Effector memory CD4-positive, alpha-beta T cell (primary cell): Measurements from ENCODE around the gene ANGEL1.
A peak's percentile ranks its signal among the peaks of the same experiment; 100 is the strongest.

Experiments
- DNase-seq, 3 donors: peaks; one replicate each; pipeline ENCODE4 v3.0.0-alpha.2; 2020
- H3K27ac ChIP-seq: 2 replicates; pipeline ENCODE4 v1.7.0; 2013; ENCODE audit warnings: mild to moderate bottlenecking, low read length, moderate library complexity; ENCODE audit not compliant: insufficient read depth, poor library complexity, severe bottlenecking
- H3K27me3 ChIP-seq: replicated peaks from 2 replicates; pipeline ENCODE4 v1.7.0; 2013; ENCODE audit warnings: mild to moderate bottlenecking, low read length; ENCODE audit not compliant: insufficient read depth, control insufficient read depth, poor library complexity, severe bottlenecking
- H3K36me3 ChIP-seq: 2 replicates; pipeline ENCODE4 v1.7.0; 2013; ENCODE audit warnings: mild to moderate bottlenecking, low read length, moderate library complexity; ENCODE audit not compliant: control insufficient read depth, insufficient read depth
- H3K4me1 ChIP-seq: 2 replicates; pipeline ENCODE4 v1.7.0; 2013; ENCODE audit warnings: low read length, mild to moderate bottlenecking; ENCODE audit not compliant: control insufficient read depth, insufficient read depth, poor library complexity, severe bottlenecking
- H3K4me3 ChIP-seq: 2 replicates; pipeline ENCODE4 v1.7.0; 2013; ENCODE audit warnings: low read length, low read depth, mild to moderate bottlenecking; ENCODE audit not compliant: insufficient read depth, poor library complexity, severe bottlenecking
- H3K9me3 ChIP-seq: 2 replicates; pipeline ENCODE4 v1.7.0; 2013; ENCODE audit warnings: mild to moderate bottlenecking, low read length, moderate library complexity; ENCODE audit not compliant: control insufficient read depth

ANGEL1 gene

DNA sequence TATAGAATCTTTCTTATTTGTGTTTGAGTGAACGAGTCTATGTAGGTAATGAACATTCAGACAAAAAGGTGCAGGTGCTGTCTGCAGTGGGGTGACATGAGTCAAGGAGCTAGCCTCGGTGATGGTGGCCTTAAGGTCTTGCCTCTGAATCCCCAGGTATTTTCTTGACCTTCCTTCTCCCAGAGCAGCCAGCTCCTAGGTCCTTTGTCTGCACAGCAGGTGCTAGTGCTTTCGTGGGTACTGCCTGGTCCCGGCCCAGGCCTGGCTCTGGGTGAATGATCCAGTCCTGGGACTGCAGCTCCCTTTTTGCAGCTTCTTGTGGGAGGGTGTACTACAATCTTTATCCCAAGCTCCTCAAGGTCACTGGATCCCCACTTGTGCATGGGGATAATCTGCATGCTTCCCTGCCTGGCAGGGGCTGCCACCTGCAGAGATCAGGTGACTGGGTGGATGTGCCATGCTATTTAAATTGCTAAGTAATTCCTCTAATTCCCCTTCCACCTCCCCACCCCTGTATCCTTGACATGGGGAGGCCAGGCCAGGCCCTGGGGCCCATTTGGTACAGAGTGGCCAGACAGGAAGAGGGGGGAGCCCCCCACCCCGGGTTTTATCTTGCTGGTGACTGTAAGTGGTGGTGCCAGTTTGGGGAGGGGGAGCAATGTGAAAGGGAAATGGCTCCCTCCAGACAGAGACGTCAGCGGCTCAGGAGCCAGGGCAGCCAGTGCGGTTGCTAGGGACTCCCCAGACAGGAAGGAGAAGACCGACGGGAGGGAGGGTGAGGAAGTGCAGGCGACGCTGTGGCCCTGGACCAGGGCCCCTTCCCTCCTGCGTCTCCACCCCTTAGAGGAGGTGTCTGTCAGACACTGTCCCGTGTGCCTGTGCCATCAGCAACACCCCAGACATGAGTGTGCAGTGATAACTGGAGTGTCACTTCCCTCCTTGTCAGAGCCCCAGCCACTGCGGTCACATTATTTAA is 44.7 kb downstream of the ANGEL1 start:
- H3K27me3 ChIP-seq, result no peaks in the 10 kb centered on the region
- peaks cover 22% of the 10 kb centered on the region for H3K4me1 ChIP-seq
- DNase-seq, result peak; percentile 71 to 88 (median 82)
- no peaks in the 10 kb centered on the region for H3K9me3 ChIP-seq
- peak overlapping the region; percentile 65 for H3K27ac ChIP-seq
- no peak overlapping the region for H3K4me3 ChIP-seq
- H3K36me3 ChIP-seq, result no peaks in the 10 kb centered on the region

DNA sequence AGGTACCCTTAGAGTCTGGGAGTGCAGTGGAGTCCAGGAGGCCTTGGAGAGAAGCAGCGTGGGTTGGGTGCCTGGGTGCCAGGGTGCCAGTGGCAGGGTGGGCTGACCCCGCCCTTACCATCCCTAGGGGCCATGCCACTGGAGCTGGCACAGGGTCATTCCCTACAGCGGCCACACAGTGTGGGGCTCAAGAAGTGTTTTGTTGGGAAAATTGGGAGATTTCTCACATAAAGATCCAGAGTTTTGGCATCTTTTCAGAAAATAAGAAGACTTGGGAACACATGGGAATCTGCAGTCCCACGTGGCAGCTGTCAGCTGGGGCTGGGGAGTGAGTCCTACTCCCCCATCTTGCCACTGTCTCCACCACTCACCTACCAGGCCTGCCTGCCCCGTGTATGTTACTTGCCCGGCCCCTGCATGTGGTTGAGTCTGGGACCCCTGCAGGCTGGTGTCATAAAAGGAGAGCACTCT is 47.2 kb downstream of the ANGEL1 start:
- Histone ChIP-seq H3K4me1 (peaks cover 33% of the 10 kb centered on the region), H3K36me3 (no peaks in the 10 kb centered on the region), H3K9me3 (no peaks in the 10 kb centered on the region), H3K27ac (no peak overlapping the region), H3K4me3 (no peak overlapping the region), H3K27me3 (no peaks in the 10 kb centered on the region)
- DNase-seq, result no peak

DNA sequence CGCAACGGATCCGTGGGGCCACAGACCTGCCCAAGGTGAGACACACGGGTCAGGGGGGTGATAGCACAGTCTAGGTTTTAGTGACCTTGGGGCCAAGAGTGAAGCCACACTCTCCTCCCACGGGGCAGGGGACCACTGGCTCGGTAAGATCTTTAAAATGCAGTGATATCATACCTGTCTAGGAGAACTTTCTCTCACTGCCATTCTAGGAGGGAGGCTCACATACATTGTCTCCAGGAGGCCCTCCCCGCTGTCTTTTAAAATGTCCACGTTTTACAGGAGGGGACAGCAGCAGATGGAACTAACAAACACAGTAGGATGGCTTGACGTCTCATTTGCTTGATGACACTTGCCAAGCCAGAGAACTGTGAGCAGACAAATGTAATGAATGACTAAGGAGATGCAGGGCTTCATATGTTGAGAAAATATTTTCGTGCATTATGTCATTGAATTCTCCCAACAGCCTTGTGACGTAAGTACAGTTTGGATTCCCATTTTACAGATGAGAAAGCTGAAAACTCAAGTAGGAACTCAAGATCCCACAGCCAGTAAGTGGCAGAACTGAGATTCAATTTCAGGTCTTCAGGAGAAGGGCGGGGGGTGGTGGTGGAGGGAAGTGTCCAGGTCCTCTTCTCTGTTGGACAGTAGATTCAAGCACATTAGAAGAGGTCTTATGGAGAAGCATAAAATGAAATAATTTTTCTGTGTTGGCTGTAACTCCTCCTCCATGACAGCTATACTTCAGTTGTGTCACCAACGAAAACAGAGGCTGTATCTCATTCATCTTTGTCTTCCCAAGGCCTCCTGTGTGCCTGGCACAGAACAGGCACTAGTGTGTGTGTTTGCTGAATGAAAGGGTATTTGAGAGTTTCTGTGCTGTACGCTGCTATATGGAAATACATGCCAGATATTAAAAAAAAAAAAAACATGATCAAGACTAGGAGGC is 49.3 kb downstream of the ANGEL1 start:
- Histone ChIP-seq H3K27me3 (no peaks in the 10 kb centered on the region), H3K9me3 (no peaks in the 10 kb centered on the region), H3K36me3 (no peaks in the 10 kb centered on the region), H3K27ac (peak overlapping the region; percentile 24), H3K4me3 (no peak overlapping the region), H3K4me1 (peaks cover 20% of the 10 kb centered on the region)
- DNase-seq, result no peak

DNA sequence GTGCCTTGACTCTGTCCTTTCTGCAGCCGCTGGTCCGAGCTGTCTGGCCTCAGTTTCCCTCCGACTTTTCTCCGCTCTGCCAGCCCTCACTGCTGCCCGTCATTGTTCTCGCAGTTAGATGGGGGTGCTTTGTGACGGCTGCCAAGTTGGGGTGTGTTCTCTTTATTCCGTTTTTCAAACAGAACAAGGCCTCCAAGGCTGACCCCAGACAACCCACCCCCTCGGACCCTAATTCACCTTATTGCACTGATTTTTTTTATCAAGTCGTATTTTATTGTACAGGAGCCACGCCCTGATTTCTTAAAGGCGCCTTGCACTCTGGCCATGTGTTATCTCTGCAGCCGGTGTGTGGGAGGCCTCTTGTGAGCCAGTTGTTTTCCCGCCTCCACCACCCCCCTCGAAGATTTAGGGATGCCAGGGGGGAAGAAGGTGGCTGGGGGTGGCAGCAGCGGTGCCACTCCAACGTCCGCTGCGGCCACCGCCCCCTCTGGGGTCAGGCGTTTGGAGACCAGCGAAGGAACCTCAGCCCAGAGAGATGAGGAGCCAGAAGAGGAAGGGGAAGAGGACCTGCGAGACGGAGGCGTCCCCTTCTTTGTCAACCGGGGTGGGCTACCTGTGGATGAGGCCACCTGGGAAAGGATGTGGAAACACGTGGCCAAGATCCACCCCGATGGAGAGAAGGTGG is 50.1 kb downstream of the ANGEL1 start:
- peak overlapping the region; percentile 48 for H3K27ac ChIP-seq
- peaks cover 14% of the 10 kb centered on the region for H3K4me1 ChIP-seq
- no peaks in the 10 kb centered on the region for H3K27me3 ChIP-seq
- H3K4me3 ChIP-seq, result peak overlapping the region; percentile 73
- DNase-seq, result no peak
- H3K36me3 ChIP-seq, result no peaks in the 10 kb centered on the region
- H3K9me3 ChIP-seq, result no peaks in the 10 kb centered on the region

DNA sequence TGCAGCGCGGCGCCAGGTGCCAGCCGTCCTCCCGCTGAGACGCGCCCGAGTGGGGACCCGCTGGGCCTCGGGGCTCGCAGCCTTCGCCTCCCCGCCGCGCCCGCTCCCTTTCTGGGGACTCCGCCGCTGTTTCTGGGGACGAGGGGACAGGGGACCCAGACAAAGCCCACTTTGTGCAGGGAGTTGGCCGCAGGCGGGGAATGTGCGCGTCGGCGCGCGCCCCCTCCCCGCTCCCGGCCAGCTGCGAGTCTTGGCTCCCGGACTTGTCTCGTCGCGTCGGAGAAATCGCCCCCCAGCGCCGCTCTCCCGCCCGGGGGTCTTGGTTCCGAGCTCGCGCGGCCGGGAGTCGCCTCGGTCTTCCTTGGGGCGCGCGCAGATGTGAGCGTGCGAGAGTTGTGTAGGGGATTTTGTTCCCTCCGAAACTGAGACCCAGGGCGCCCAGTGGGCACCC is 50.7 kb downstream of the ANGEL1 start:
- Histone ChIP-seq H3K4me1 (peaks cover 11% of the 10 kb centered on the region), H3K36me3 (no peaks in the 10 kb centered on the region), H3K4me3 (peak overlapping the region; percentile 73), H3K27ac (peak overlapping the region; percentile 48), H3K27me3 (no peaks in the 10 kb centered on the region), H3K9me3 (no peaks in the 10 kb centered on the region)
- DNase-seq, result no peak

DNA sequence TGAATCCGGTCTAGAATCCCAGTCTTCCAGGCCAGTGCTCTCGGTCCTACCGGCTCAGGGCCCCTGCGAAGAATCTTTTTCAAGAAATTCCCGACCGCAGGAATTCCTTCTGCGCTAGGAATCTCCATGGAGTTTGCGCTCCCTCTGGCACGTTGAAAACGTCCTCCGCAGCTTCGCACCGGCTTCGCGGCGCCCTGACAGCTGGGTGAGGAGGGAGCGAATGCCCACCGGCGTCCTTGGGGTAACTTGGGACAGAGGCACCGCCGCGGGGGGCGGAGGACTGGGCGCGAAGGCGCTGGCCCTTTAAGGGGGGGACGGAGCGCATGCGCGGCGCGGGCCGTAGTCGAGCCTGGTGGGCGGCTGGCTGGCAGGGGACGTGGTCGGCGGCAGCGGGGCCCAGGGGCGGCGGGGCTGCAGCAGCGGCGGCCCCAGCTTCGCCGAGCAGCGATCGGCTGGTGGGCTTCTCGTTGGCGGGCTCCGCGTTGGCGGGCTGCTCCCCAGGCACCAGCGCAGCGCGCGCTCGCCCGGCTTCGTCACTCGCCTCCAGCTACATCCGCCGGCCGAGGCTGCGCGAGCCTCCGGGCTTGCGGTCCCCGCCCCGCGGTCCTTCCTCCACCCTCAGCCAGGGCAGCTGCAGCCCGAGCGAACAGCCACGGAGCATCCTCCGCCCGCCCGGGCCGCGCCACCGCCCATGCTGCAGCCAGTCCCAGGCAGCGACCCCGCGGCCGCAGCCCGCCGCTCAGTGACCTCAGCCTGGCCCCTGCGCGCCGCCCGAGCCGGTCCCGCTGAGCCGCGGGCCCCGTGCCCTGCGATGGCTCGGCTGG is 51.3 kb downstream of the ANGEL1 start, which contains the start of gene VASH1:
Gene VASH1 (plus strand): TSS at position 333 of the 824 bp plus-strand sequence. CDS start 1,354 bp downstream, outside the sequence.
- Histone ChIP-seq H3K4me1 (peaks cover 11% of the 10 kb centered on the region), H3K4me3 (peak within 1 kb of the TSS; percentile 73), H3K27ac (peak within 1 kb of the TSS; percentile 48), H3K27me3 (no peaks in the 10 kb centered on the region), H3K9me3 (no peaks in the 10 kb centered on the region), H3K36me3 (no peaks in the 10 kb centered on the region)
- DNase-seq, result peak in 2 of 3 donors; percentile 36 to 39

DNA sequence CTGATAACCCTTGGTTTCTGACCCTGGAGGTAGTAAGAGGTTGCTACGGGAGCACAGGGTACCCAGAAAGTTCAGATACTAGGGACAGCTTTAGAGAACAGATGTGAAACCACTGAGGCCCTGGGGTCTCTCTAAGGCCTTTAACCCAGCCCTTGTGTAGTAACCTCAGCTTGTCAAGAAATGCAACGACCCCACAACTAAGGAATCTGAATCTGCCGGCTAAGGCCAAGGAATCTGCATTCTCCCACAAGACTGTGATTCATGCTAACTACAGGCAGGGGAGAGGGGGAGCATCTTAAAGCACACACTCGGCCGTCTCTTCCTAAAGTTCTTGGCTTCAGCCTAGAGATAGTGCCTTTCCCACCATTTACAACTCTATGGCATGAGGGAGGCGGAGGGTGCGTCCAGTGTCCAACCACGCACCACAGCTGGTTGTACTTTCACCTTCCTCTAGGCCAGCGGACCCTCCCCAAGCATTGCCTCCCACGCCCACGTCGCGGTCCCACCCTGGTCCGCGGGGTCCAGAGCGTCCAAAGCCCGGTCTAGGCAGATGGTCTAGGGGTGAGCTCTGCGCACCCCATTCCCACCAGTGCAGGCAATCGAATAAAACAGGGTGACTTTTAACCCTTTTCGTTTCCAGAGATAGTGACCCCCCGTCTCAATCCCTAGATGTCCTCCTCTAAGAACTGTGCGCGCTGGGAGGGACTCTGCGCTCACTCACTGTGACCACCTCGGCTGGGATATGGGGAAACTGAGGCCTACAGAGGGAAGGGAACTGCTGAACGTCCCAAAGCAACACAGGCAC is 52.1 kb downstream of the ANGEL1 start:
- Histone ChIP-seq H3K27ac (peak overlapping the region; percentile 48), H3K36me3 (no peaks in the 10 kb centered on the region), H3K9me3 (no peaks in the 10 kb centered on the region), H3K4me3 (peak overlapping the region; percentile 73), H3K4me1 (peaks cover 11% of the 10 kb centered on the region), H3K27me3 (no peaks in the 10 kb centered on the region)
- DNase-seq, result no peak

DNA sequence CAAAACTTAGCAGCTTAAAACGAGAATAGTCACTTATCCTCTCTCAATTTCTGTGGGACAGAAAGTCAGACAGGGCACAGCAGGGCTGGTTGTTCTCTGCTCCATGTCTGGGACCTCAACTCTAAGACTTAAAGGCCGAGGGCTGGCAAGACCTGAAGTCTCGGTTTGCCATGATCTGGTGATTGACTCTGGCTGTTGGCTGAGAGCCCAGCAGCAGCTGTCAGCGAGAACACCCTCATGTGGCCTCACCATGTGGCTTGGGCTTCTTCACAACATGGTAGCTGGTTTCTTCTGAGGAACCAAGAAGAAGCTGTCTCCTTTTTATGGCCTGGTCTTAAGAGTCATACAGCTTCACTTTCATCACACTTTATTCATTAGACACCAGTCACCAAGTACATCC is 53.1 kb downstream of the ANGEL1 start:
- Histone ChIP-seq H3K9me3 (no peaks in the 10 kb centered on the region), H3K27ac (no peak overlapping the region), H3K4me1 (peaks cover 11% of the 10 kb centered on the region), H3K27me3 (no peaks in the 10 kb centered on the region), H3K36me3 (no peaks in the 10 kb centered on the region), H3K4me3 (no peak overlapping the region)
- no peak for DNase-seq
